ENCODE results near the gene PFDN2.

DNA sequence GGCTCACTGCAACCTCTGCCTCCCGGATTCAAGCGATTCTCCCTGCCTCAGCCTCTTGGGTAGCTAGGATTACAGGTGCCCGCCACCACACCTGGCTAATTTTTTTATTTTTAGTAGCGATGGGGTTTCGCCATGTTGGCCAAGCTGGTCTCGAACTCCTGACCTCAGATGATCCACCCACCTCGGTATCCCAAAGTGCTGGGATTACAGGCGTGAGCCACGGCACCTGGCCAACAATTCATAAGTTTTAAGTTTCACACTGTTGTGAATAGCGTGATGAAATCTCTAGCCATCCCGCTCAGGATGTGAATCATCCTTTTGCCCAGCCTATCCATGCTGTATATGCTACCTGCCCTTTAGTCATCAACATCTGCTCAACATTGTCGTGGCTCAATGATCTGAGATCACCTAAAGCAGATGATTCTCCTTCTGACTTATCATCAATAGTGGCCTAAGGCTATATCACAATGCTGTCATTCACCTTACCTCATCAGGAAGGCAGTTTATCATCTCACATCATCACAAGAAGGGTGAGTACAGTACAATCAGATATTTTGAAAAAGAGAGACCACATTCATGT, 2.6 kb downstream of the PFDN2 start:
- no peak for TF ChIP-seq POLR2A (IDR thresholded peaks at IDR 0.05)
- TF ChIP-seq, protein P1, sequence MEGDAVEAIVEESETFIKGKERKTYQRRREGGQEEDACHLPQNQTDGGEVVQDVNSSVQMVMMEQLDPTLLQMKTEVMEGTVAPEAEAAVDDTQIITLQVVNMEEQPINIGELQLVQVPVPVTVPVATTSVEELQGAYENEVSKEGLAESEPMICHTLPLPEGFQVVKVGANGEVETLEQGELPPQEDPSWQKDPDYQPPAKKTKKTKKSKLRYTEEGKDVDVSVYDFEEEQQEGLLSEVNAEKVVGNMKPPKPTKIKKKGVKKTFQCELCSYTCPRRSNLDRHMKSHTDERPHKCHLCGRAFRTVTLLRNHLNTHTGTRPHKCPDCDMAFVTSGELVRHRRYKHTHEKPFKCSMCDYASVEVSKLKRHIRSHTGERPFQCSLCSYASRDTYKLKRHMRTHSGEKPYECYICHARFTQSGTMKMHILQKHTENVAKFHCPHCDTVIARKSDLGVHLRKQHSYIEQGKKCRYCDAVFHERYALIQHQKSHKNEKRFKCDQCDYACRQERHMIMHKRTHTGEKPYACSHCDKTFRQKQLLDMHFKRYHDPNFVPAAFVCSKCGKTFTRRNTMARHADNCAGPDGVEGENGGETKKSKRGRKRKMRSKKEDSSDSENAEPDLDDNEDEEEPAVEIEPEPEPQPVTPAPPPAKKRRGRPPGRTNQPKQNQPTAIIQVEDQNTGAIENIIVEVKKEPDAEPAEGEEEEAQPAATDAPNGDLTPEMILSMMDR (IDR thresholded peaks at IDR 0.05): no peak
- TF ChIP-seq EP300 (IDR thresholded peaks at IDR 0.05): no peak
